Measurements from ENCODE around the gene GTSE1. TPM values are rescaled to one million over a fixed set of nuclear protein-coding genes. Genes with fewer than 3 reads are reported as not detected.

Gene GTSE1
- total RNA-seq, 1 experiment from 2014 or later: 88.1 TPM

DNA sequence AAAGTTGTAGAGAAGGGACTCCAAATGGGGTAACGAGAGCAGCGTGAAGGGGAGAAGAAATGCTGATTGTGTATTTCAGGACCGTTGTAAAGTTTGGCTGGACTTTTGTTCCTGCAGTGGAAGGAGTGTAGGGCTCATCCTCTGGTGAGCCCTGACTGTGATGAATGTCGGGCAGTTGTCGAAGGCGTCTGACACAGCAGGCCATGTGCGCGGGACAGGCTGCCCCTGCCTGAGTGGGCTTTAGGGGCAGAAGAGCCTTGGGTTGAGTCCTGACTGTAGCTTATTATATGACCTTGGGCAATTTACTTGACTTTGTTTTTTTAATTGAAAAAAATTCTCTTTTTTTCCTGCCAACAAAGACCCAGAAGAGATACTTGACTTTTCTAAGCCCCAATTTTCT, 42.0 kb downstream of the GTSE1 start:
- POLR2A ChIA-PET (ENCODE audit: low non-redundant PET): no interaction called here
- TF ChIP-seq, protein P1, sequence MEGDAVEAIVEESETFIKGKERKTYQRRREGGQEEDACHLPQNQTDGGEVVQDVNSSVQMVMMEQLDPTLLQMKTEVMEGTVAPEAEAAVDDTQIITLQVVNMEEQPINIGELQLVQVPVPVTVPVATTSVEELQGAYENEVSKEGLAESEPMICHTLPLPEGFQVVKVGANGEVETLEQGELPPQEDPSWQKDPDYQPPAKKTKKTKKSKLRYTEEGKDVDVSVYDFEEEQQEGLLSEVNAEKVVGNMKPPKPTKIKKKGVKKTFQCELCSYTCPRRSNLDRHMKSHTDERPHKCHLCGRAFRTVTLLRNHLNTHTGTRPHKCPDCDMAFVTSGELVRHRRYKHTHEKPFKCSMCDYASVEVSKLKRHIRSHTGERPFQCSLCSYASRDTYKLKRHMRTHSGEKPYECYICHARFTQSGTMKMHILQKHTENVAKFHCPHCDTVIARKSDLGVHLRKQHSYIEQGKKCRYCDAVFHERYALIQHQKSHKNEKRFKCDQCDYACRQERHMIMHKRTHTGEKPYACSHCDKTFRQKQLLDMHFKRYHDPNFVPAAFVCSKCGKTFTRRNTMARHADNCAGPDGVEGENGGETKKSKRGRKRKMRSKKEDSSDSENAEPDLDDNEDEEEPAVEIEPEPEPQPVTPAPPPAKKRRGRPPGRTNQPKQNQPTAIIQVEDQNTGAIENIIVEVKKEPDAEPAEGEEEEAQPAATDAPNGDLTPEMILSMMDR (conservative IDR thresholded peaks at IDR 0.05; ENCODE audit: low read depth, low read length): no peak
- TF ChIP-seq EZH2 (IDR thresholded peaks at IDR 0.05; ENCODE audit: borderline replicate concordance, low read depth, low read length, poor library complexity, severe bottlenecking): no peak
- Histone ChIP-seq H3K36me3 (ENCODE audit: insufficient read depth, low read length, poor library complexity, severe bottlenecking) (peaks cover 44% of the 10 kb centered on the region), H3K27me3 (replicated peaks; ENCODE audit: insufficient read depth, low read depth, low read length, poor library complexity) (no peaks in the 10 kb centered on the region), H3K4me3 (ENCODE audit: low read depth, low read length, poor library complexity, severe bottlenecking) (no peak overlapping the region), H3K27ac (ENCODE audit: low read depth, low read length, poor library complexity, severe bottlenecking) (no peak overlapping the region), H3K9me3 (ENCODE audit: low read depth, low read length, poor library complexity, severe bottlenecking) (no peaks in the 10 kb centered on the region), H3K4me1 (ENCODE audit: insufficient read depth, low read length, poor library complexity, severe bottlenecking) (no peaks in the 10 kb centered on the region)
- CTCF ChIA-PET: no interaction called here
- intact Hi-C loops (cut with micrococcal nuclease; ENCODE audit: unreplicated experiment): no loop called here
- BruUV-seq (replicated peaks): no TSS peak
- DNase-seq (ENCODE audit: low spot score): no peak

DNA sequence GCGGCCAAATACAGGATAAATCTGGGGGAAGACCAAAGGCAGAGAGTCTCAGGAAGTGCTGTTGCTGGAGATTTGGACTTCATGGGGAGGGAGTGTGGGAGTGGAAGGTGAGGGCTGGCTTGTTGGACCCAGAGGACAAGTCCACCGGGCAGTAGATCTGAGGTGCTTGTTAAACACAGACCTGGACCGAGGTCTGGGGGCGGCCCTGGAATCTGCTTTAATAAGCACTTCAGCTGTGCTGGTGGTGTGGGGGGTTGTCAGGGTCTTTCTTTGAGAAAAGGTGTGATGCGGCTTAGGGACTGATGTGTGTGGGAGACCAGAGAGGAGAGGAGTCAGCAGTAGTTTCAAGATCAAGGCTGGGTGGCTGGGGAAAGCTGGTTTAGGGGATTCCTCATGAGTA, 43.3 kb downstream of the GTSE1 start:
- TF ChIP-seq, protein P1 (conservative IDR thresholded peaks at IDR 0.05; ENCODE audit: low read depth, low read length): no peak
- no peak for TF ChIP-seq EZH2 (IDR thresholded peaks at IDR 0.05; ENCODE audit: borderline replicate concordance, low read depth, low read length, poor library complexity, severe bottlenecking)
- intact Hi-C loops (cut with micrococcal nuclease; ENCODE audit: unreplicated experiment): no loop called here
- DNase-seq (ENCODE audit: low spot score): no peak
- POLR2A ChIA-PET (ENCODE audit: low non-redundant PET): no interaction called here
- no peak overlapping the region for H3K27ac ChIP-seq (ENCODE audit: low read depth, low read length, poor library complexity, severe bottlenecking)
- CTCF ChIA-PET: no interaction called here
- no peaks in the 10 kb centered on the region for H3K27me3 ChIP-seq (replicated peaks; ENCODE audit: insufficient read depth, low read depth, low read length, poor library complexity)
- H3K36me3 ChIP-seq (ENCODE audit: insufficient read depth, low read length, poor library complexity, severe bottlenecking): peaks cover 55% of the 10 kb centered on the region
- H3K4me1 ChIP-seq (ENCODE audit: insufficient read depth, low read length, poor library complexity, severe bottlenecking): no peaks in the 10 kb centered on the region
- no peaks in the 10 kb centered on the region for H3K9me3 ChIP-seq (ENCODE audit: low read depth, low read length, poor library complexity, severe bottlenecking)
- no peak overlapping the region for H3K4me3 ChIP-seq (ENCODE audit: low read depth, low read length, poor library complexity, severe bottlenecking)
- no TSS peak for BruUV-seq (replicated peaks)

DNA sequence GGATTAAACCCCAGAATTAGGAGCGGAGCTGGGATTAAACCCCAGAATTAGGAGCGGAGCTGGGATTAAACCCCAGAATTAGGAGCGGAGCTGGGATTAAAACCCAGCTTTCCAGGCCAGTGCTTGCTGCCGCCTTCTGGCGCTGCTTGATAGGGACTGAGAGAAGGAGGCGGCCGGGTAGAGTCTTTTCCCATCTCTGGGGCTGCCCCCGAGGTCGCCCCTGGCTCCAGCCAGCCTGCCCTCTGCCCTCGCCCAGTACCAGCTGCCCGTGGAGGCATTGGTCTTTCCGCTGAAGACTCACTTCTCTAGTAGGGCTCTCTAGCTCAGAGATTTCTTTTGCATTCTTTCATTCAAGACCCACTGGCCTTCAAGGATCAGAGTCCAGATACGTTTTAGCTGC, 44.0 kb downstream of the GTSE1 start:
- ChIA-PET POLR2A (ENCODE audit: low non-redundant PET) (no interaction called here), CTCF (no interaction called here)
- H3K9me3 ChIP-seq (ENCODE audit: low read depth, low read length, poor library complexity, severe bottlenecking): no peaks in the 10 kb centered on the region
- BruUV-seq (replicated peaks): no TSS peak
- H3K4me1 ChIP-seq (ENCODE audit: insufficient read depth, low read length, poor library complexity, severe bottlenecking): no peaks in the 10 kb centered on the region
- peaks cover 61% of the 10 kb centered on the region for H3K36me3 ChIP-seq (ENCODE audit: insufficient read depth, low read length, poor library complexity, severe bottlenecking)
- no peak overlapping the region for H3K4me3 ChIP-seq (ENCODE audit: low read depth, low read length, poor library complexity, severe bottlenecking)
- no peak for DNase-seq (ENCODE audit: low spot score)
- no peak for TF ChIP-seq EZH2 (IDR thresholded peaks at IDR 0.05; ENCODE audit: borderline replicate concordance, low read depth, low read length, poor library complexity, severe bottlenecking)
- TF ChIP-seq, protein P1 (conservative IDR thresholded peaks at IDR 0.05; ENCODE audit: low read depth, low read length): no peak
- intact Hi-C loops (cut with micrococcal nuclease; ENCODE audit: unreplicated experiment): no loop called here
- no peak overlapping the region for H3K27ac ChIP-seq (ENCODE audit: low read depth, low read length, poor library complexity, severe bottlenecking)
- no peaks in the 10 kb centered on the region for H3K27me3 ChIP-seq (replicated peaks; ENCODE audit: insufficient read depth, low read depth, low read length, poor library complexity)

All from A673 (cell line).